Neural progenitor cell (in vitro differentiated cells): Measurements from ENCODE around the gene METTL25. TPM values are rescaled to one million over a fixed set of nuclear protein-coding genes. Genes with fewer than 3 reads are reported as not detected.

Experiments
- DNase-seq: peaks from one replicate; pipeline ENCODE4 v3.0.0-alpha.2; 2016; ENCODE audit warnings: low spot score
- H2AFZ ChIP-seq: fragments of 200-600 bp; sonication (generic); replicated peaks from 2 replicates; pipeline ENCODE4 v1.6.1; 2016; ENCODE audit warnings: antibody characterized with exemption
- H3F3A ChIP-seq: fragments of 200-600 bp; sonication (generic); 2 replicates; pipeline ENCODE4 v1.6.1; 2016; ENCODE audit warnings: antibody characterized with exemption, low read depth
- H3K27ac ChIP-seq: fragments of 200-600 bp; sonication (generic); 2 replicates; pipeline ENCODE4 v1.5.1; 2016; ENCODE audit warnings: mild to moderate bottlenecking
- H3K27me3 ChIP-seq: fragments of 200-600 bp; sonication (generic); 2 replicates; pipeline ENCODE4 v1.6.1; 2016; ENCODE audit warnings: mild to moderate bottlenecking, moderate library complexity
- H3K36me3 ChIP-seq: fragments of 200-600 bp; sonication (generic); 2 replicates; pipeline ENCODE4 v1.5.1; 2016
- H3K4me1 ChIP-seq: fragments of 200-600 bp; sonication (generic); 2 replicates; pipeline ENCODE4 v1.6.1; 2016; ENCODE audit warnings: mixed run types
- H3K4me2 ChIP-seq: fragments of 200-600 bp; sonication (generic); 2 replicates; pipeline ENCODE4 v1.6.1; 2016
- H3K4me3 ChIP-seq: fragments of 200-600 bp; sonication (generic); 2 replicates; pipeline ENCODE4 v1.5.1; 2016
- H3K79me2 ChIP-seq: fragments of 200-600 bp; sonication (generic); 2 replicates; pipeline ENCODE4 v1.6.1; 2016; ENCODE audit warnings: low read depth
- H3K9ac ChIP-seq: fragments of 200-600 bp; sonication (generic); 2 replicates; pipeline ENCODE4 v1.6.1; 2016
- H3K9me3 ChIP-seq: fragments of 200-600 bp; sonication (generic); 2 replicates; pipeline ENCODE4 v1.5.1; 2016; ENCODE audit warnings: low read depth
- H4K20me1 ChIP-seq: fragments of 200-600 bp; sonication (generic); 2 replicates; pipeline ENCODE4 v1.6.1; 2016; ENCODE audit warnings: low read depth
- H3K27ac Mint-ChIP-seq: 3 replicates; pipeline ENCODE4 v1.8.0; 2021; ENCODE audit warnings: mixed read lengths
- H3K27me3 Mint-ChIP-seq: 2 replicates; pipeline ENCODE4 v1.8.0; 2022; ENCODE audit warnings: low read depth, mild to moderate bottlenecking, inconsistent platforms, moderate library complexity, mixed read lengths; ENCODE audit not compliant: insufficient read depth
- H3K36me3 Mint-ChIP-seq: 3 replicates; pipeline ENCODE4 v1.8.0; 2021; ENCODE audit warnings: mixed read lengths
- H3K4me1 Mint-ChIP-seq: 3 replicates; pipeline ENCODE4 v1.8.0; 2021; ENCODE audit warnings: mixed read lengths
- H3K4me3 Mint-ChIP-seq: 3 replicates; pipeline ENCODE4 v1.8.0; 2021; ENCODE audit warnings: mild to moderate bottlenecking, moderate library complexity, mixed read lengths
- H3K9me3 Mint-ChIP-seq: 3 replicates; pipeline ENCODE4 v1.8.0; 2020; ENCODE audit warnings: mixed read lengths
- CTCF ChIP-seq: fragments of 200-600 bp; sonication (generic); IDR thresholded peaks from 2 replicates; pipeline ENCODE4 v1.5.1; 2017; ENCODE audit warnings: antibody characterized with exemption, mild to moderate bottlenecking
- EZH2 ChIP-seq: fragments of 200-600 bp; sonication (generic); IDR thresholded peaks from 2 replicates; pipeline ENCODE4 v1.6.1; 2017; ENCODE audit warnings: antibody characterized with exemption, mild to moderate bottlenecking, moderate library complexity
- EZH2phosphoT487 ChIP-seq: fragments of 200-600 bp; sonication (generic); IDR thresholded peaks from 2 replicates; pipeline ENCODE4 v1.6.1; 2017; ENCODE audit warnings: antibody characterized with exemption
- total RNA-seq: library from RNA; depleted of rRNA; stranded (reverse); fragments of >200 nt; gene quantifications from 2 replicates; pipeline ENCODE4 v1.2.3, GENCODE V29; 2015; ENCODE audit warnings: low replicate concordance

METTL25 gene
- total RNA-seq, 1 donor from 2014 or later, result 11.2 TPM

- H3K27ac Mint-ChIP-seq, result no peak overlapping the region
- H3K4me3 Mint-ChIP-seq, result no peak overlapping the region
- H2AFZ ChIP-seq, result no peak overlapping the region
- no peak overlapping the region for H3K9ac ChIP-seq
- H4K20me1 ChIP-seq, result no peaks in the 10 kb centered on the region
- H3K36me3 ChIP-seq, result no peaks in the 10 kb centered on the region
- H3K4me1 ChIP-seq, result no peaks in the 10 kb centered on the region
- no peaks in the 10 kb centered on the region for H3K79me2 ChIP-seq
- H3K36me3 Mint-ChIP-seq, result peaks cover 9% of the 10 kb centered on the region
- peaks cover 5% of the 10 kb centered on the region for H3K9me3 ChIP-seq
- no peak overlapping the region for H3K27ac ChIP-seq
- H3K27me3 ChIP-seq, result no peaks in the 10 kb centered on the region
- H3F3A ChIP-seq, result no peaks in the 10 kb centered on the region
- no peaks in the 10 kb centered on the region for H3K4me1 Mint-ChIP-seq
- no peak overlapping the region for H3K4me2 ChIP-seq
- H3K27me3 Mint-ChIP-seq, result peaks cover 2% of the 10 kb centered on the region
- TF ChIP-seq EZH2, result no peak
- no peak for TF ChIP-seq EZH2phosphoT487
- TF ChIP-seq CTCF, result no peak
- H3K4me3 ChIP-seq, result no peak overlapping the region
- DNase-seq, result no peak
- peaks cover 2% of the 10 kb centered on the region for H3K9me3 Mint-ChIP-seq
Observed at GRCh38 chr12:82375201-82375600, 16.9 kb downstream of the METTL25 start.

- DNase-seq, result no peak
- H3K9me3 Mint-ChIP-seq, result peaks cover under 1% of the 10 kb centered on the region
- Histone ChIP-seq H3K4me1 (no peaks in the 10 kb centered on the region), H3K27me3 (no peaks in the 10 kb centered on the region), H3K9me3 (peaks cover 5% of the 10 kb centered on the region), H2AFZ (no peak overlapping the region), H3K4me2 (no peak overlapping the region), H4K20me1 (no peaks in the 10 kb centered on the region), H3K4me3 (no peak overlapping the region), H3K27ac (no peak overlapping the region), H3K9ac (no peak overlapping the region), H3K79me2 (no peaks in the 10 kb centered on the region), H3F3A (no peaks in the 10 kb centered on the region), H3K36me3 (no peaks in the 10 kb centered on the region)
- H3K27ac Mint-ChIP-seq, result no peak overlapping the region
- no peak overlapping the region for H3K4me3 Mint-ChIP-seq
- TF ChIP-seq EZH2phosphoT487, result no peak
- no peaks in the 10 kb centered on the region for H3K27me3 Mint-ChIP-seq
- no peaks in the 10 kb centered on the region for H3K4me1 Mint-ChIP-seq
- H3K36me3 Mint-ChIP-seq, result peaks cover 3% of the 10 kb centered on the region
Observed at GRCh38 chr12:82378997-82379396, 20.7 kb downstream of the METTL25 start.

GRCh38 chr12:82383930-82384552 lies 25.7 kb downstream of the METTL25 start:
- Histone ChIP-seq H3K9me3 (no peaks in the 10 kb centered on the region), H3K27me3 (no peaks in the 10 kb centered on the region), H3K27ac (no peak overlapping the region), H3K4me1 (no peaks in the 10 kb centered on the region), H3K9ac (no peak overlapping the region), H4K20me1 (no peaks in the 10 kb centered on the region), H3K4me2 (no peak overlapping the region), H3K4me3 (no peak overlapping the region), H3K36me3 (no peaks in the 10 kb centered on the region), H3F3A (no peaks in the 10 kb centered on the region), H2AFZ (no peak overlapping the region), H3K79me2 (no peaks in the 10 kb centered on the region)
- no peak for DNase-seq
- no peak for TF ChIP-seq EZH2
- TF ChIP-seq CTCF, result peak; percentile 60
- Mint-ChIP-seq H3K36me3 (no peaks in the 10 kb centered on the region), H3K27me3 (no peaks in the 10 kb centered on the region), H3K4me3 (no peak overlapping the region), H3K27ac (no peak overlapping the region), H3K9me3 (no peaks in the 10 kb centered on the region), H3K4me1 (no peaks in the 10 kb centered on the region)

- no peak overlapping the region for H3K27ac Mint-ChIP-seq
- no peak for DNase-seq
- no peaks in the 10 kb centered on the region for H4K20me1 ChIP-seq
- H3K27me3 ChIP-seq, result no peaks in the 10 kb centered on the region
- H3K4me3 ChIP-seq, result no peak overlapping the region
- no peaks in the 10 kb centered on the region for H3K36me3 Mint-ChIP-seq
- H3K9me3 ChIP-seq, result no peaks in the 10 kb centered on the region
- H3K4me1 Mint-ChIP-seq, result no peaks in the 10 kb centered on the region
- H2AFZ ChIP-seq, result no peak overlapping the region
- H3K36me3 ChIP-seq, result no peaks in the 10 kb centered on the region
- H3K4me3 Mint-ChIP-seq, result no peak overlapping the region
- no peaks in the 10 kb centered on the region for H3K4me1 ChIP-seq
- no peaks in the 10 kb centered on the region for H3K79me2 ChIP-seq
- H3K27me3 Mint-ChIP-seq, result no peaks in the 10 kb centered on the region
- no peak overlapping the region for H3K27ac ChIP-seq
- H3F3A ChIP-seq, result no peaks in the 10 kb centered on the region
- no peak overlapping the region for H3K4me2 ChIP-seq
- no peak overlapping the region for H3K9ac ChIP-seq
- no peaks in the 10 kb centered on the region for H3K9me3 Mint-ChIP-seq
- TF ChIP-seq EZH2 (no peak), CTCF (no peak), EZH2phosphoT487 (no peak)
Observed at GRCh38 chr12:82398879-82399278, 40.5 kb downstream of the METTL25 start.
